B cell (primary cell): ENCODE measurements around the gene STX1B.

ENCODE experiments used
- EZH2 ChIP-seq: IDR thresholded peaks from 2 replicates; pipeline ENCODE4 v1.6.1; 2012; ENCODE audit warnings: borderline replicate concordance, low read depth, mild to moderate bottlenecking, moderate library complexity, low read length; ENCODE audit not compliant: insufficient read depth, poor library complexity, severe bottlenecking
- TF ChIP-seq, protein P1 (sequence below): fragments of 200-600 bp; IDR thresholded peaks from one replicate; pipeline ENCODE4 v1.8.0; 2022; ENCODE audit warnings: antibody characterized with exemption, mild to moderate bottlenecking

DNA sequence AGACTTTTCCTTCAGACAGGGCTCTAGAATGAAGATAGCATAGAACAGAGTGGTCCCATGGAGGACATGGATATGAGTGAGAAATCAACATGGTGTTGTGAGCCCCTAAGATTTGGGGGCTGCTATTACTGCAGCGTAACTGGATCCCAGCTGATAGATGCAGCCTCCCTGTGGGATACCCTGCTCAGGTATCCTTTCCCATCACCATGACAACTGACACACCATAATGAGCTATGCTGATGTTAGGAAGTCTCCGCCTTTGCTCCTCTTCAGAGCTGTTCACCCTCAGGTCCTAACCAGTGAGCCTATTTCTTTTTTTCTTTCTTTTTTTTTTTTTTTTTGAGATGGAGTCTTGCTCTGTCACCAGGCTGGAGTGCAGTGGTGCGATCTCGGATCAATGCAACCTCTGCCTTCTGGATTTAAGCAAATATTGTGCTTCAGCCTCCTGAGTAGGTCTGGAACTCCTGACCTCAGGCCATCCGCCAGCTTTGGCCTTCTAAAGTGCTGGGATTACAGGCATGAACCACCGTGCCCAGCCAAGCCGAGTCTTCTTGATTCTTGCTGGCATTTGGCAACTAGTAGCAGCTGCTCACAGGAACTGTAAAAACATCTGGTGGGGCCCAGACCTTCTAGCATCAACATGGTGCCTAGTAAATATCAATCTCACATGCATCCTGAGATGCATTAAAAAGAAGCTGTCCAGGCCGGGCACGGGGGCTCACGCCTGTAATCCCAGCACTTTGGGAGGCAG lies 40.0 kb upstream of the STX1B start:
- TF ChIP-seq, protein P1, sequence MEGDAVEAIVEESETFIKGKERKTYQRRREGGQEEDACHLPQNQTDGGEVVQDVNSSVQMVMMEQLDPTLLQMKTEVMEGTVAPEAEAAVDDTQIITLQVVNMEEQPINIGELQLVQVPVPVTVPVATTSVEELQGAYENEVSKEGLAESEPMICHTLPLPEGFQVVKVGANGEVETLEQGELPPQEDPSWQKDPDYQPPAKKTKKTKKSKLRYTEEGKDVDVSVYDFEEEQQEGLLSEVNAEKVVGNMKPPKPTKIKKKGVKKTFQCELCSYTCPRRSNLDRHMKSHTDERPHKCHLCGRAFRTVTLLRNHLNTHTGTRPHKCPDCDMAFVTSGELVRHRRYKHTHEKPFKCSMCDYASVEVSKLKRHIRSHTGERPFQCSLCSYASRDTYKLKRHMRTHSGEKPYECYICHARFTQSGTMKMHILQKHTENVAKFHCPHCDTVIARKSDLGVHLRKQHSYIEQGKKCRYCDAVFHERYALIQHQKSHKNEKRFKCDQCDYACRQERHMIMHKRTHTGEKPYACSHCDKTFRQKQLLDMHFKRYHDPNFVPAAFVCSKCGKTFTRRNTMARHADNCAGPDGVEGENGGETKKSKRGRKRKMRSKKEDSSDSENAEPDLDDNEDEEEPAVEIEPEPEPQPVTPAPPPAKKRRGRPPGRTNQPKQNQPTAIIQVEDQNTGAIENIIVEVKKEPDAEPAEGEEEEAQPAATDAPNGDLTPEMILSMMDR = no peak
- TF ChIP-seq EZH2 = no peak
